CD4-positive, alpha-beta T cell (primary cell): Measurements from ENCODE around the gene CPED1. TPM values are rescaled to one million over a fixed set of nuclear protein-coding genes. Genes with fewer than 3 reads are reported as not detected.

Source experiments
- ATAC-seq: fragments of 200-7000 bp; cut with Tn5 transposase; one replicate; pipeline ENCODE4 v1.10.0; 2022; ENCODE audit warnings: mild to moderate bottlenecking; ENCODE audit not compliant: poor library complexity
- CTCF ChIA-PET: fragments of 350-600 bp; sonication (Branson Sonifier 250); formaldehyde crosslinking; loops from one replicate; lab custom pipeline; 2021; ENCODE audit warnings: antibody characterized with exemption, inconsistent platforms; lab: Charles Lee
- POLR2A ChIA-PET: fragments of 350-600 bp; sonication (Branson Sonifier 250); formaldehyde crosslinking; loops from one replicate; lab custom pipeline; 2021; ENCODE audit warnings: antibody characterized with exemption, inconsistent platforms; lab: Charles Lee
- DNase-seq, 14 experiments: peaks; one replicate each; pipeline ENCODE4 v3.0.0-alpha.2; 2013 to 2020; ENCODE audit warnings: mixed read lengths in 2 of 14
- H3K27ac ChIP-seq, 2 donors: one replicate each; pipeline versions ENCODE4 v1.5.1 to v1.7.0; 2013; ENCODE audit warnings: low read length in 2 of 2, low read depth in 1 of 2, mild to moderate bottlenecking in 1 of 2
- H3K27me3 ChIP-seq, 2 experiments: 1 replicate in 1 of 2; 2 replicates in 1 of 2; pipeline versions ENCODE4 v1.6.1 to v1.7.0; 2013; ENCODE audit warnings: low read length in 2 of 2, control low read depth in 1 of 2, mild to moderate bottlenecking in 1 of 2, moderate library complexity in 1 of 2; ENCODE audit not compliant: insufficient read depth in 2 of 2, control insufficient read depth in 1 of 2
- H3K36me3 ChIP-seq: one replicate; pipeline ENCODE4 v1.6.1; 2013; ENCODE audit warnings: low read length, control low read depth; ENCODE audit not compliant: insufficient read depth
- H3K4me1 ChIP-seq: one replicate; pipeline ENCODE4 v1.6.1; 2013; ENCODE audit warnings: low read length, control low read depth; ENCODE audit not compliant: insufficient read depth
- H3K4me3 ChIP-seq: one replicate; pipeline ENCODE4 v1.5.1; 2013; ENCODE audit warnings: mild to moderate bottlenecking, low read length, moderate library complexity
- H3K9me3 ChIP-seq, 2 experiments: 1 replicate in 1 of 2; 2 replicates in 1 of 2; pipeline versions ENCODE4 v1.6.1 to v1.7.0; 2013; ENCODE audit warnings: low read length in 2 of 2, mild to moderate bottlenecking in 2 of 2, control low read depth in 1 of 2, moderate library complexity in 1 of 2; ENCODE audit not compliant: control insufficient read depth in 1 of 2, insufficient read depth in 1 of 2
- H3K27ac Mint-ChIP-seq: one replicate; pipeline ENCODE4 v1.8.0; 2020; ENCODE audit warnings: mixed read lengths
- H3K27me3 Mint-ChIP-seq: one replicate; pipeline ENCODE4 v1.8.0; 2021; ENCODE audit warnings: mixed read lengths
- H3K36me3 Mint-ChIP-seq: one replicate; pipeline ENCODE4 v1.8.0; 2021; ENCODE audit warnings: low read depth, mixed read lengths
- H3K4me1 Mint-ChIP-seq: one replicate; pipeline ENCODE4 v1.8.0; 2021; ENCODE audit warnings: low read depth, mixed read lengths
- H3K4me3 Mint-ChIP-seq: one replicate; pipeline ENCODE4 v1.8.0; 2020; ENCODE audit warnings: mild to moderate bottlenecking, mixed read lengths
- H3K9me3 Mint-ChIP-seq: one replicate; pipeline ENCODE4 v1.8.0; 2020; ENCODE audit warnings: mixed read lengths
- CTCF ChIP-seq: fragments of 200-600 bp; IDR thresholded peaks from one replicate; pipeline ENCODE4 v1.8.0; 2022; ENCODE audit warnings: antibody characterized with exemption, mild to moderate bottlenecking
- intact Hi-C, 2 experiments: fragments of 100-400 bp; cut with DNase I in 1 of 2; cut with micrococcal nuclease in 1 of 2; formaldehyde crosslinking; loops; one replicate each; pipeline versions ENCODE4 v1.15.1 to v1.9.0; 2023 to 2025; cut with DNase I, micrococcal nuclease
- total RNA-seq, 174 experiments: library from RNA in 2 of 174; stranded (reverse) in 2 of 174; gene quantifications; one replicate each; pipeline ENCODE4 v1.2.3 and lab custom pipeline; 2021 to 2026

CPED1 gene
- total RNA-seq, 2 experiments from 2014 or later, result 0.08 to 0.19 TPM

GRCh38 chr7:120973849-120974248 lies 14.7 kb upstream of the CPED1 start:
- POLR2A ChIA-PET, result no interaction called here
- H3K4me3 Mint-ChIP-seq, result no peak overlapping the region
- Histone ChIP-seq H3K9me3 (no peaks in the 10 kb centered on the region), H3K4me3 (no peak overlapping the region), H3K36me3 (peaks cover 67% of the 10 kb centered on the region), H3K4me1 (no peaks in the 10 kb centered on the region), H3K27me3 (no peaks in the 10 kb centered on the region), H3K27ac (no peak overlapping the region)
- peaks cover 71% of the 10 kb centered on the region for H3K36me3 Mint-ChIP-seq
- no peaks in the 10 kb centered on the region for H3K4me1 Mint-ChIP-seq
- intact Hi-C loops, result no loop called here
- no peak for TF ChIP-seq CTCF
- no peaks in the 10 kb centered on the region for H3K9me3 Mint-ChIP-seq
- H3K27me3 Mint-ChIP-seq, result no peaks in the 10 kb centered on the region
- H3K27ac Mint-ChIP-seq, result no peak overlapping the region
- ATAC-seq, result no peak
- CTCF ChIA-PET, result interaction anchor here (1.1 kb wide), 1 partner anchor 14 kb away, joined by 5 read pairs; no protein-coding TSS in a partner anchor
- DNase-seq, result no peak

- no peak overlapping the region for H3K27ac Mint-ChIP-seq
- ATAC-seq (no peak), DNase-seq (no peak)
- H3K27me3 ChIP-seq, result no peaks in the 10 kb centered on the region
- POLR2A ChIA-PET, result interaction anchor here (0.8 to 1.6 kb wide), 2 partner anchors 10 to 29 kb away, joined by 4 to 7 read pairs; partner anchors contain the start of gene ING3
- no peak overlapping the region for H3K4me3 ChIP-seq
- H3K9me3 ChIP-seq, result no peaks in the 10 kb centered on the region
- peaks cover 22% of the 10 kb centered on the region for H3K36me3 Mint-ChIP-seq
- intact Hi-C loops, result loop anchor here in 1 of 2 experiments (10.0 kb wide), 1 partner anchor 415 kb away; the partner anchor contains the start of gene FAM3C
- H3K4me3 Mint-ChIP-seq, result no peak overlapping the region
- TF ChIP-seq CTCF, result no peak
- no peaks in the 10 kb centered on the region for H3K4me1 ChIP-seq
- no peaks in the 10 kb centered on the region for H3K9me3 Mint-ChIP-seq
- H3K27ac ChIP-seq, result no peak overlapping the region
- CTCF ChIA-PET, result no interaction called here
- no peaks in the 10 kb centered on the region for H3K4me1 Mint-ChIP-seq
- peaks cover 12% of the 10 kb centered on the region for H3K36me3 ChIP-seq
- H3K27me3 Mint-ChIP-seq, result peaks cover 8% of the 10 kb centered on the region
Measured at GRCh38 chr7:120979765-120980499, 8.6 kb upstream of the CPED1 start.

- ChIA-PET CTCF (no interaction called here), POLR2A (no interaction called here)
Measured at GRCh38 chr7:120981117-120981516, 7.4 kb upstream of the CPED1 start.

More at GRCh38 chr7:120981117-120981516, 7.4 kb upstream of the CPED1 start:
- peaks cover 3% of the 10 kb centered on the region for H3K36me3 ChIP-seq
- TF ChIP-seq CTCF, result no peak
- Mint-ChIP-seq H3K4me3 (no peak overlapping the region), H3K9me3 (no peaks in the 10 kb centered on the region), H3K4me1 (no peaks in the 10 kb centered on the region), H3K36me3 (peaks cover 10% of the 10 kb centered on the region), H3K27ac (no peak overlapping the region), H3K27me3 (peaks cover 16% of the 10 kb centered on the region)
- DNase-seq (no peak), ATAC-seq (no peak)
- no peaks in the 10 kb centered on the region for H3K4me1 ChIP-seq
- H3K4me3 ChIP-seq, result no peak overlapping the region
- intact Hi-C loops, result loop anchor here in 1 of 2 experiments (10.0 kb wide), 1 partner anchor 414 kb away; the partner anchor contains the start of gene FAM3C
- H3K27ac ChIP-seq, result no peak overlapping the region
- no peaks in the 10 kb centered on the region for H3K9me3 ChIP-seq
- H3K27me3 ChIP-seq, result peaks cover 0 to 6% of the 10 kb centered on the region in 2 experiments
